Astrocyte of the spinal cord (primary cell): Measurements from ENCODE around the gene BRINP2.

Source experiments
- DNase-seq: peaks from one replicate; pipeline ENCODE4 v3.0.0; 2011; ENCODE audit warnings: low read depth, low spot score
- H3K4me3 ChIP-seq: 2 replicates; pipeline ENCODE4 v1.5.1; 2011; ENCODE audit warnings: low read depth, mild to moderate bottlenecking, low read length, moderate library complexity
- CTCF ChIP-seq: IDR thresholded peaks from 2 replicates; pipeline ENCODE4 v1.5.1; 2012; ENCODE audit warnings: low read depth, mild to moderate bottlenecking, low read length, inconsistent platforms
- in situ Hi-C: cut with HindIII; loops from 2 replicates; pipeline ENCODE4 v1.10.0; 2017; ENCODE audit warnings: low sequenced_read_pairs

BRINP2 gene

GRCh38 chr1:177287270-177287669, 116.5 kb downstream of the BRINP2 start:
- no peak for TF ChIP-seq CTCF
- in situ Hi-C loops, result no loop called here
- no peak for DNase-seq

GRCh38 chr1:177287994-177288393, 117.2 kb downstream of the BRINP2 start:
- no peak overlapping the region for H3K4me3 ChIP-seq
- TF ChIP-seq CTCF, result no peak
- DNase-seq, result no peak
- in situ Hi-C loops, result no loop called here

More at GRCh38 chr1:177287270-177287669, 116.5 kb downstream of the BRINP2 start:
- no peak overlapping the region for H3K4me3 ChIP-seq

GRCh38 chr1:177289532-177289931, 118.8 kb downstream of the BRINP2 start:
- H3K4me3 ChIP-seq, result no peak overlapping the region
- in situ Hi-C loops, result no loop called here
- no peak for TF ChIP-seq CTCF
- no peak for DNase-seq

GRCh38 chr1:177300431-177300830, 129.7 kb downstream of the BRINP2 start:
- no peak overlapping the region for H3K4me3 ChIP-seq
- in situ Hi-C loops, result no loop called here
- no peak for TF ChIP-seq CTCF
- no peak for DNase-seq

- TF ChIP-seq CTCF, result no peak
- in situ Hi-C loops, result no loop called here
- H3K4me3 ChIP-seq, result no peak overlapping the region
- DNase-seq, result no peak
Observed at GRCh38 chr1:177301425-177302124, 130.8 kb downstream of the BRINP2 start.

GRCh38 chr1:177302357-177303044, 131.7 kb downstream of the BRINP2 start:
- H3K4me3 ChIP-seq, result no peak overlapping the region
- TF ChIP-seq CTCF, result no peak
- no peak for DNase-seq
- in situ Hi-C loops, result no loop called here
